ENCODE results near the gene GPX3.

GRCh38 chr5:151048526-151048925 is 28.1 kb downstream of the GPX3 start:
- peak in 2 of 5 experiments; percentile 6 to 19 for TF ChIP-seq CTCF (IDR thresholded peaks at IDR 0.05)
- no peak for TF ChIP-seq POLR2A (IDR thresholded peaks at IDR 0.05)
- TF ChIP-seq POLR2AphosphoS5 (IDR thresholded peaks at IDR 0.05): no peak

Measured in transverse colon (tissue), 4 donors.